GM18498 (cell line): ENCODE results near the gene KCNB1.

Source experiments
- ATAC-seq: cut with Tn5 transposase; IDR thresholded peaks from one replicate; pipeline ENCODE4 v1.9.1; 2021; ENCODE audit warnings: mild to moderate bottlenecking, moderate library complexity; ENCODE audit not compliant: unreplicated experiment

Gene KCNB1

DNA sequence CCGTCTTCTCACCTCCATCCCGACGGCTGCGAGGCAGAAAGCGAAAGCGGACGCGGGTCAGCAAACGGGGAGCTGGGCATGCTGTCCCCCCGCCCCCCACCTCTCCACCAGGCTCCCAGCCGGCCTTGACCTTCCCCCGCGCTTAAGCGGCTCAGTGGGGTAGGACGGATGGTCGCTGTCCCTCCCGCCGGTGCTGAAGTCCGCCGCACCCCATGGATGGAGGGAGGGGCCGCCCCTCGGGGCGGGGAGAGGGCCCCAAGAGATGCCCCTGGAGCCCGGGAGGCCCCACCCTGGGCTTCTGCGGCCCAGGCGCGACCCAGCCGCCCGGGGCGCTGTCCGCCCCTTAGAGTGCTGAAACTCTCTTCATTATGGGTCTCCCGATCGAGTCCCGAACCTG is at the start of gene KCNB1:
KCNB1 (minus strand) TSS at position 48 of the 397 bp plus-strand sequence. CDS start 188 bp downstream, outside the sequence.
- no peak for ATAC-seq

DNA sequence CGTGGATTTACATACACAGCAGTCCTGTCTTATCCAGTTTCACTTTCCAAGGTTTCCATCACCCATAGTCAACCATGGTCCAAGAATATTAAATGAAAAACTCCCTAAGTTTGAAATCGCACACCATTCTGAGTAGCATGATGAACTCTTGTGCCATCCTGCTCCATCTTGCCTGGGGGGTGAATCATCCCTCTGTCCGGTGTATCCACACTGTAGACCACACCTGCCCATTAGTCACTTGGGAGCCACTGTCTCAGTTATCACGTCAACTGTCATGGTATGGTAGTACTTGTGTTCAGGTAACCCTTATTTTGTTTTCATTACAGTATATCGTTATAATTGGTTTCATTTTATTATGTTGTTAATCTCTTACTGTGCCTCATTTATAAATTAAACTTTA is 47.0 kb upstream of the KCNB1 start:
- ATAC-seq: no peak

DNA sequence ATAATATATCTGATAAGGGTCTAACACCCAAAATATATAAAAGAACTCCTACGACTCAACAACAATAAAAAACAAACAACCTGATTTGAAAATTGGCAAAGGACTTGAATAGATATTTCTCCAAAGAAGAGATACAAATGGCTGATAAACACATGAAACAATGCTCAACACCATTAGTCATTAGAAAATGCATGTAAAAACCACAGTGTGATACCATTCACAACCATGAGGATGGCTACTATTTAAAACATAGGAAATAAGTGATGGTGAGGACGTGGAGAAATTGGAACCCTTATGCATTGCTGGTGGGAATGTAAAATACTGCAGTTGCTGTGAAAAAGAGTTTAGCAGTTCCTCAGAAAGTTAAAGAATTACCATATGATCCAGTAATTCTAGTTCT is 44.1 kb upstream of the KCNB1 start:
- ATAC-seq: no peak

DNA sequence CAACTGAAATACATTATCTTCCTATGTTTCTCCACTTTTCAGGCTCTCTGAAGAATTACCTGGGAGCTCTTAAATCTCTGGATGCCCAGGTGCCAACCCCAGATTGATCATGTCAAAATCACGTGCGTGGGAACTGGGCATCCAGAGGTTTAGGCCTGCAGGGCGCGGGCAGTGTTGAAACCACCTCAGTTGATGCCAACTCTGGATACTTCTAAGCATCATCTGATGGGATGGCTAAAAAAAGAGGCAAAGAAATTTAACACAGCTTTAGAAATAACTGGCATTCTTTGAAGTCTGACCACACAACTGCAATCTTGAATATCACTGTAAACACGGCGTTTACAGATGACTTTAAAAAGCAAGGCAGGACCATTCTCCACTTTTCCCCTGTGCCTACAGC is 43.6 kb upstream of the KCNB1 start:
- ATAC-seq: no peak

DNA sequence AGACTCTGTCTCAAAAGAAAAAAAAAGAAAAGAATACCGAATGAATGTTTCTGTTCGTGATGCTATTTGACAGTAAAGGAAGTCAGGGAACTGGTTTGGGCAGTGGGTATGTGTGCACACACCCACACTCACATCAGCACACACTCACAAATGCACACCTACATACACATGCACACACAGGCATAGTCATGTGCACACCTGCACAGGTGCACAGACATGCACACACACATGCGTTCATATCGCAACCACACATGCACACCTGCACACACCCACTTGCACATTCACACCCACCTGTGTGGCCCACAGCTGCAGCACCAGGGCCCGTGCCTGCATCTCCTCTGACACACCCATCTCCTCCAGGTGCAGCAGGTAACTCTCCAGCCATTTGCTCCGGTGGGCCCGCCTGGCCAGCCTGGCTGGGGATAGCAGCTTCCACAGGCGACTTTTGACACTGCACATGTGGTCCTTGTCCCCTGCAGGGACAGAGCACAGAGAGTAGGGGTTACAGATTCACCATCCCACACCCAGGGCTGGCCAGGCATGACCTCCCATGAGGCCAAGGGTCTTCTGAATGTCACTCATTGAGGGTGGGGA is 41.4 kb upstream of the KCNB1 start:
- ATAC-seq: no peak

DNA sequence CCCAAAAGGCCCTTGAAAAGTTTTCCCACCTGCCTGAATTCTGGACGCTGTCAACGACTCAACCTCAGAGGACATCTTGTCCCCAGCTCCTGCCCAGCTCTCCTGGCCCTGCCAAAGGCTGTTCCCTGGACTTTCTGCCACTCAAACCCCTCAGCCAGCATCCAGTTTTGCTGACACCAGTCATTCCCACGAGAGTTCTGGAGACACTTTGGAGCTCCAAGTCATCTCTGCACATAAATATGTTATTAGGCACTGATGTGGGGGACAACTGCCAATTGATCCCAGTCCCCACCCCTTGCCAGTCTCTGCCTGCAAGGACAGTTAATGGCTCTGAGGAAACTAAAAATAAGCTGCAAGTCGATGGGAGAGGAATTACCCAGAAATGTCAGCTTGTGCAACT is 38.9 kb upstream of the KCNB1 start:
- no peak for ATAC-seq

DNA sequence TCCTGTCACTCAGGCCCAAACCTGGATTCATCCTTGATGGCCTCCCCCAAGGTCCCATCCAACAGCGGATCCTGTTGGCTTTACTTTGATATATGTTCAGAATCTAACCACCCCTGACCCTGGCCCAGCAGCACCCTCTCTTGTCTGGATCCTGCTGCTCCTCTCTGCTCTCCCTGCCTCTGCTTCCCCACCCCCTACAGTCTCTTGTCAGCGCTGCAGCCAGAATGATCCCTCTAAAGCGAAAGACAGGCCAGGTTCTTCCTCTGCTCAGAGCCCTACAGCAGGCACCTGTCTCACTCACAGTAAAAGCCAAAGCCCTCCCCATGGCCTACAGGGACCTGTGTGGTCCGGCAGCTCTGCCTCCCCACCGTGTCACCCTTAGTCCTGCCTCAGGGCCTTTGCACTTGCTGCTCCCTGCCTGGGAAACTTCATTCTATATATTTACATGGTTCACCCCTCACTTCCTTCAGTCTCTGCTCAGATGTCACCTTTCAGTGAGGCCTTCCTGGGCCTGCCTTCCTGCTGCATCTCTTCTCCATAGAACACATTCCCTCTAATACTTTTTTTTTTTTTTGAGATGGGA is 37.4 kb upstream of the KCNB1 start:
- ATAC-seq: no peak

DNA sequence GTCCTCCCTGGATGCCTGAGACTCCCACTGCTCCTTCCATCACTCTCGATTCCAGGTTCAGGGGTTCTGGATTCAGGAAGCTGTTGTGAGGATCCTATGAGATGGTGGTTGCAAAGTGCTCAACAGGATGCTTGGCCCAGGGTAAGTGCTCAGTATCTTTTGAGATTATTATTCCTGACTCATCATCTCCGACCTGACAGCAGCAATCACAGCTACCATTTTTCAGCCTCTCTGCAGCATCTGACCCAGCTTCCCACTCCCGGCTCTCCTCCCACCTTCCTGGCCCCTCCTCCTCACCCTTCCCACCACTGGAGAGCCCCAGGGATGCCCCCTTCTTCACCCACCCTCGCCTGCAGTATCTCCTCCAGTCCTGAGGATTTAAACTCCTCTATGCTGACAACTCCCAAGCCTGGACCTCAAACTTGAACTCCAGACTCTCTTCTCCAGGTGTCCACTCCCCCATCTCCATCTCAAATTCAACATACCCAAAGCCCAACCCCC is 36.8 kb upstream of the KCNB1 start:
- ATAC-seq: no peak

DNA sequence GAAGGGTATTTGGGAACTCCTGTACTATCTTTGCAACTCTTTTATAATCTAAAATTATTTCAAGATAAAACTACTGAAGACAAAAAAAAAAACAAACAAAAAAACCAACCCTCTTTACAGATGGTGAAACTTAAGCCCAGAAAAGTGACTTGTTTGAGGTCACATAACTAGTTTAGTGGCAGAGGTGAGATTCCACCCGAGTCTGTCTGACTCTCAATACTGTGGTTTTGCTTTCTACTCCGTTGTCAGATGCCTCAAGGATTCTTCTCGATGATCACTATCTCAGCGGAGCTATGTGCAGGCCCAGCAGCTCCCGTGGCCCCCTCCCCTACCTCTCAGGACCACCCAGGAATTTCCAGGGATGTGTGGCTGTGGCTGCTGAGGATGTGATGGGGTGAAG is 36.1 kb upstream of the KCNB1 start:
- ATAC-seq: no peak

DNA sequence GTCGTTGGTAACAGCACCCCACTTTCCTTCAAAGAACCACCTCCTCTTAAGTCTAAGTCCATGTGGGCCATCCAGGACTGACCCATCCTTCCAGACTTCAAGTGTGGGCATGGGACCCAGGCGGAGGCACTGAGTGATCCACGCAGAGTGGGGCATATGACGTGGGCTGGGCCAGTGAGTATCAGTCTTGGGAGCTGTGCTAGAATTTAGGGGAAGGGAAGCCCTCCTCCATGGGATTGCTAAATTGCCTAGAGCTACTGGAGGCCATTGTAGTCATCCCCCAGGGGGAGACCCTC is 35.3 kb upstream of the KCNB1 start:
- no peak for ATAC-seq

DNA sequence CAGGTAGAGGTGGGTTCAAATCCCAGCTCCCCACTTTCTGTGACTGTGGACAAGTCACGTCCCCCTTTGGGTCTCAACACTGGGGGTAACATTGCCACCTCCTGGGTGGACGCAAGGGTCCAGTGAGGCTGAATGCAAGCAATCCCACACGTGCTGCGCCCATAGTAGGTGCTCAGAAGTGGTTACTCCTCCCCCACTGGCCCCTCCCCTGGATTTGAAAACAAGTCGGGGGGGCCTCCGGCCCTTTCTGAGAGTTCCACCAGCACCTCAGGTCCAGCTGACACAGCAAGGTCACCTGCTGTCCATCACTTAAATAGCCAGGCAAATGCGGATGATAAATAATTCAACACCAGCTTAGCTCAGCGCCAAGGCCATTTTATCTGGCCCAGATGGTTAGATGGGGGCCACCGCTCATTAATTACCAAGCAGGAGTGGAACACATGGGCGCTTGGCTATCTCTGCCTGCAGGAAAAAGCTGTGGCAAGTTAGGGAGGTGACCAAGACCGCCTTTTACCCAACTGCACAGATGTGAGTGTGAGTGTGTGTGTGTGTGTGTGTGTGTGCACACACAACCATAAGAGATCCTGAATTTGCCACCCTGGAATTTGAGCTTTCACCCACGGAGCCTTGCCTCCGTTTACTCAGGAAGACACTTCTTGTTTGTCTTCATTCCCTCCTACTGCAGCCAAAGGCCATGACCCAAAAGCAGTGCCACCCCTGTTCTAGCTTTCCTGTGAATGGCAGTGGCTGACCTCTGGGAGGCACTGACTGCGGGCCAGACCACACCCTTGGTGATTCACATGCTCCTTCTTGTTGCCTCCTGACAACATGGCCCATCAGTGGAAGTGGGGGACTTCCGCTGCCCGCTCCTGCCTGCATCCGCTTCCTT is 34.7 kb upstream of the KCNB1 start:
- no peak for ATAC-seq

DNA sequence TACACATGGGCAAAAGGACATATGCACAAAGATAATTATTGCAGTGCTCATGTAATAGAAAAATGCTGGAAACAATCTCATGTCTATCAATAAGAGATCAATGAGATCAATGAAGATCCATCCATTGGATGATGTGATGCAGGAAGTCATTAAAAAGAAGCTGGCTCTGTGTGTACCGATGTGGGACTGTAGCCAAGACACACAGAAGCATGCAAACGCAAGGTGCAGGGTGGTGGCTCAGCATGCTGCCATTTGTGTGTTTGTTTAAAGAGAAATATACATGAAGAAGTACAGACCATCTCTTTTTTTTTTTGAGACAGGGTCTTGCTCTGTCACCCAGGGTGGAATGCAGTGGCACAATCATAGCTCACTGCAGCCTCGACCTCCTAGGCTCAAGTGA is 33.1 kb upstream of the KCNB1 start:
- no peak for ATAC-seq

DNA sequence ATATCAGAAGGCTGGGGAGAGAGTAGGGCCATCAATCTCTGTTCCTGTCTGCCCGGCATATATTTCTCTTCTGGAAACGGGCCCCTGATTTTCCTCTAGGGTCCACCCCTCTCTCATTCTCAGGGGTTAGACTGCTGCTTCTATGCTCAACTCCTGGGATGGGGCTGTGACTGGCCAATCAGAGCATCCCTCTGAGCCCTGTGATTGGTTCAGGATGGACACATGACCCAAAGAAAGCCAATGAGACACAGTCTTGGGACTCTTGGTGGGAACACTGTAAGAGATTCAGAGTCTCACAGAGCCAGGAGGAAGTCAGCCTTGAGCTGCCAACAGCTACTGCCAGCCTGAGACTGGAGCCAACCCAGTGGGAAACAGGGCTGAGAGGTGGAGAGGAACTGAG is 31.0 kb upstream of the KCNB1 start:
- ATAC-seq: no peak

DNA sequence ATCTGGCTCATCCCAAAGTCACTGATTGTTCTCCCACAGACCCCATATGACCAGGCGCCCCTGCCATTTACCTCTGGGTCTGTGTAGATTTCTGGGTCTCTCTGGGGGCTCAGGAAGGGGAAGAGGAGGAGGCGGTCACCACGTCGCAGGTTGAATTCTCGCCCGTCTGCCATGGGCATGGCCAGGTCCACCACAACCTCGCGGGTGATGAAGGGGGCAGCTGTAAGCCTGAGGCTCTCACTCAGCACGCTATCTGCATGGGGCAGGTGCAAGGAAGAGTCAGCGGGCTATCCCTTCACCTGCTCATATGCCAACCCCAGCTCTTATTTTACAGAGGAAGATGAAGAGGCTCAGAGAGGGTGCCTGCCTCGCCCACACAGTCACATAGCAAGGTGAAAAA is 30.5 kb upstream of the KCNB1 start:
- no peak for ATAC-seq

DNA sequence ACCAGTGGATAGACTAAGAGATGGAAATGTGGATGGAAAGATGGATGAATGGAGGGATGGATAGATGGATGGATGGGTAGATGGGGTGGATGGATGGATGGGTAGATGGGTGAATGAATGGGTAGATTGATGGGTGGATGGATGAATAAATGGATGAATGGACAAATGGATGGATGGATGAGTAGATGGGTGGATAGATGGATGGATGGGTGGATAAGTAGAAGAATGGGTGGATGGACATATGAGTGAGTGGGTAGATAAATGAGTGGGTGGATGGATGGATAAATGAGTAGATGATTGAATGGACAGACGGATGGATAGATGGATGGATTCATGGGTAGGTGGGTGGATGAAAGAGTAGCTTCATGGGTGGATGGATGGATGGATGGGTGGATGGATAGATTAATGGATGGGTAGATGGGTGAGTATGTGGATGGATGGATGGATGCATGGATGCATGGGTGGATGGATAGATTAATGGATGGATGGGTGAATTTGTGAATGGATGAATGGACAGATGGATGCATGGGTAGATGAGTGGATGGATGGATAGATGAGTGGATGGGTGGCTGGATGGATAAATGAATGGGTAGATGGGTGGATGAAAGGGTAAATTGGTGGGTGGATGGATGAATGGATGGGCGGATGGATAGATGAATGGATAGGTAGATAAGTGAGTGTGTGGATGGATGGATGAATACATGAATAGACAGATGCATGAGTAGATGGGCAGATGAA is 29.5 kb upstream of the KCNB1 start:
- no peak for ATAC-seq

DNA sequence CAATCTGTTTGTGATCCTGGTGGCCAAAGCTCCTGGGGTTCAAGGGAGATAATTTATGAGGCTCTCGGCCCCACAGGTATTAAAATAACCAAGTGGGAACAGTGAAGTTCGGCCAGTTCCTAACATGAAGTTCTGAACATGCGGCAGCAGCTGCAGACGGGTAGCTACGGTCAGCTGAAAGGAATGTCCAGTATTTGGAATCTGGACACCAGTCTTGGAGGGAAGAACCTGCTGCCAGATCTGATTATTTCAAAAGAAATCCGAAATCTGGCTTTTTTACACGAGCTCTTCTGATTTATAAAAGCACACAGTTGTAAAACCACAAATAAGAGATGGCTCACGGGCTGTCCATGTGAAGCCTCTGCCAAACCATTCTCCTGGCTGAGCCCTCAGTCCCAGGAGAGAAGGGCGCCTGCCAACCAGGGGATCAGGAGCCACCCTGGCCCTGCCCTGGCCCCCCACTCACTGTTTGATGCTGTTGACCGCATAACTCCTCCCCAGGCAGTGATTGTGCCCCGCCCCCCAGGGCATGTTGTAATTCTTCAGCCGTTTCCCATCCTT is 28.2 kb upstream of the KCNB1 start:
- no peak for ATAC-seq

DNA sequence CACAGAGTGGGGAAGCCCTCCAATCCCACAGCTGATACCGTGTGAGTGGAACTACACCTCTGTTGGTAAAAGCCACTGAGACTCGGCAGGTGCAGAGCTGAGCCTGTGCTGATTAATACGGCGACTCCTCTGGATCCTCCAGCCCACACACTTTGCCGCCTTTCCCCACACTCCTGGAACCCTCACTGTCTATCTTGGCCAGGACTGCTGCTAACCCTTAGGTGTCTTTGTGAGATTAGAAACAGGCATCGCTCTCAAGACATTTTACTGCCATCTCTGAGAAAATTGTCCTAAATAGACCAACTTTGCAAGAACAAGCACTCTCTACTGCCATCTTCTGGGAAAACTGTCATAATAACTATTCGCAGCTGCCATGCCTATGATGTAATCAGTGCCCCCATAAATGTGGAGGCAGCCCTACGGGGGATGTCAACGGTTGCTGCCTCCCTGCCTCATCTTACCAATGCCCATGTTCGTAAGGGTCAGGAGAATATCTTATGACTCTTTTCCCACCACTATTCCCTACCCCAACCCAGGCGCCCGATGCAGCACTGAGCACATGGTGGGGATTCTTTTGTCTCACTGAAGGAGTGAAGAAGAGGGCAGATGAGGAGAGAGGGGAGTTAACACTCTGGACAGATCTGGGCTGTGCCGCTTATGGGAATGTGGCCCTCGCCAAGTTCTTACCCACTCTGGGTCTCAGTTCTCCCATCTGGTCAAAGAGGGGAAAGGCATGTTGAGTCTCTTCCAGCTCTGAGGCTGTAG is 26.1 kb upstream of the KCNB1 start:
- ATAC-seq: no peak

DNA sequence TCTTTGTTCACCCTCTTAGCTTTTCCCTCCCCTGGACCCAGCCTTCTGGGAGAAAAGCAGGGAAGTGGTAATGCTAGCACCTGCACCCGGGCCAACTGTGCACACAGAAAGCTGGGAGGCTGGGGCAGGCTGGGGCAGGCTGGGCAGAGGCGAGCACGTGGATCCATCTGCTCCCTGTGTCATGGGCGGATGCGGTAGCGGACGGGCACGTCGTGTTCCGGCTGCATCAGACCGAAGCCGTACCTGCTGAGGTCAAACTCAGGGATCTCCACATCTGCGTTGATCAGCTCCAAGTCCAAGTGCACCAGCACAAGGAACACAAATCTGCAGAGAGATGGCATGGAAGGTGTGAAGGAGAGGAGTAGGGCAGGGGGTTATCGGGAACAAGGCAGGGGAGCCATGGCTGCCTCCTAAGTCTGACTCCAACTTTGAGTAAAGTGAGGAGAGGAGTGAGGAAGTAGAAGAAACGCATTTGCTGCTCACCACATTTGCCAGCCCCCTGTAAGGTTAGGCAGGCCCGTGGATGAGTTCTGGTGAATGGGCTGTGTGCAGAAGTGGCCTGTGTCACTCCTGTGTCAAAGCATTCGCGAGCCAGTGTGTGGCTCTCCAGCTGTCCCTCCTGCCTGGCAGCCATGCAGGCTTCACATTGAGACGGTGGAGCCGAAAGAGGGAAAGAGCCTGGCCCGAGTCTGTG is 25.4 kb upstream of the KCNB1 start:
- ATAC-seq: no peak

DNA sequence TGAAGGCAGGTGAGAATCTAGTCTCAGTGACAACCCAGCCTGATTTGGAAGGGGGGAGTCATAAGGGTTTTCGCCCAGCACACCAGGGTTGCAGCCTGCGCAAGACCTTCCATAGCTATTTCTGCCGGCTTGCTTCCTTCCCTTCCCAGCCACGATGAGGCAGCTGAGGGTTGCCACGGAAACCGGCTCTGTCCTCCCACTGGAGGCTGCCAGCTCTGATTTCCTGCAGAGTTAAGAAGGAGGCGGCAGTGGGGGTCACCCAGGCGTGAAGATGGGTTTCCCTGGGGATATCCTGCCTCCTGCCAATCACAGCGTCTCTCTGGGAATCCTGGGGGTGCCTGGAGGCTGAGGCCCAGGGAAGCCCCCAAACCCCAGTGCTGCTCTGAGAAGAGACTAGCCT is 23.1 kb upstream of the KCNB1 start:
- ATAC-seq: no peak

DNA sequence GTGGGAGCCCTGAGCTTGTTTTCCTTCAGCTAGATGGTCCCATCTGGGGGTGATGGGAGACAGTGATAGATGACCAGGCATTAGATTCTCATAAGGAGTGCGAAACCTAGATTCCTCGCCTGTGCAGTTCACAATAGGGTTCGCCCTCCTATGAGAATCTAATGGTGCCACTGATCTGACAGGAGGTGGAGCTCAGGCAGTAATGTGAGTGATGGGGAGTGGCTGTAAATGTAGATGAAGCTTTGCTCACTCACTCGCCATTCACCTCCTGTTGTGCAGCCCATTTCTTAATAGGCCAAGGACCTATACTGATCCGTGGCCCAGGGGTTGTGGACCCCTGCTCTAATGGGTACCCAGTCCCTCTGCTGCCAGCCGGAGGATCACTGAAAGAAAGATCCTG is 20.7 kb upstream of the KCNB1 start:
- no peak for ATAC-seq
